ENCODE results near the gene LEMD2. TPM values are rescaled to one million over a fixed set of nuclear protein-coding genes. Genes with fewer than 3 reads are reported as not detected.

The LEMD2 gene
- total RNA-seq (2022; extraction: Qiagen RNA extraction; ENCODE audit: low read depth), result 38.7 to 47.7 TPM (median 43.4 TPM) in 5 replicates

GRCh38 chr6:33788694-33789549 lies at the start of gene LEMD2:
TSS of gene LEMD2 (minus strand) at chr6:33789130. CDS start at chr6:33789116, 14 bp downstream.

GRCh38 chr6:33803571-33804053 lies 14.7 kb upstream of the LEMD2 start, which contains the start of gene MLN:
TSS of gene MLN (minus strand) at chr6:33804003. CDS start at chr6:33801163, 2,840 bp downstream.

GRCh38 chr6:33746651-33747100 lies 42.3 kb downstream of the LEMD2 start, which contains the start of gene IP6K3:
TSS of gene IP6K3 (minus strand) at chr6:33746905. CDS start at chr6:33735476, 11,429 bp downstream.

Other genes starting within 250 kb of the LEMD2 start
- 32.0 to 39.3 TPM (median 38.0 TPM) in 5 replicates for gene BAK1, start 208.9 kb downstream of the LEMD2 start, total RNA-seq (2022; extraction: Qiagen RNA extraction; ENCODE audit: low read depth)
- 32.8 to 46.5 TPM (median 37.0 TPM) in 5 replicates for gene ITPR3, start 167.8 kb downstream of the LEMD2 start, total RNA-seq (2022; extraction: Qiagen RNA extraction; ENCODE audit: low read depth)
- gene UQCC2, start 77.4 kb downstream of the LEMD2 start, total RNA-seq (2022; extraction: Qiagen RNA extraction; ENCODE audit: low read depth), result 60.5 to 114 TPM (median 102 TPM) in 5 replicates
- gene IP6K3, start 42.2 kb downstream of the LEMD2 start, total RNA-seq (2022; extraction: Qiagen RNA extraction; ENCODE audit: low read depth), result 0.05 to 0.14 TPM (median 0.09 TPM) in 3 of 5 replicates, not detected in the others
- gene MLN, start 14.9 kb upstream of the LEMD2 start, total RNA-seq (2022; extraction: Qiagen RNA extraction; ENCODE audit: low read depth), result not detected in 5 replicates